OCI-M1 (cell line): Measurements from ENCODE around the gene MAP2.

Source experiments
- DNase-seq: peaks from one replicate; lab custom pipeline; 2025; lab: John Stamatoyannopoulos, UW

The MAP2 gene

DNA sequence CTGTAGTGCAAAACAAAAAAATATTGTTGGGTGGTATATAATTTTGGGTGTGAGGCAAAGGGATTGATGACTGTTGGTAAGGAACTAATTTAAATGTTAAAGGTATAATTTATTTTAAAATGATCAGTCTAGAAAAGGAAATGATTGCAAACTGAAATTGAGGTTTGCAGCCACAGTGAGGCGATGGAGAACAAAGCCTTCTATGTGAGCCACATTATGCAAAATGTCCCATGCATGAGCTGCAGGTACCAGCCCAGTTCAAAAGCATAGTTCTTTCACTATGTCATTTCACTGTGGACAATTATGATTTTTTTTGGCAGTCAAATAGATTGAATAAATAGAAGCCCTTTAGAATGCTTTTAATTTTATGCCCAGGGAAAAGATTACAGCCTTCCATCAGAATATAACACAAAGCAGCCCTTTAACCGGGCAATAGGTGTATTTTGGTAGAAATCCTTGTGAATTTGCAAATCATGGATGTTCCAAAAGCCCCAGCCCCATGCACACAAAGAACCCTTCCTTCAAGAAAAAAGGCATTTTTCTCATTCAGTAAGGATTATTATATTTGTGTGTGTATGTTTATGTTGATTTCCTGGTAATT lies 1.7 kb downstream of the MAP2 start:
- peak; percentile 55 for DNase-seq

DNA sequence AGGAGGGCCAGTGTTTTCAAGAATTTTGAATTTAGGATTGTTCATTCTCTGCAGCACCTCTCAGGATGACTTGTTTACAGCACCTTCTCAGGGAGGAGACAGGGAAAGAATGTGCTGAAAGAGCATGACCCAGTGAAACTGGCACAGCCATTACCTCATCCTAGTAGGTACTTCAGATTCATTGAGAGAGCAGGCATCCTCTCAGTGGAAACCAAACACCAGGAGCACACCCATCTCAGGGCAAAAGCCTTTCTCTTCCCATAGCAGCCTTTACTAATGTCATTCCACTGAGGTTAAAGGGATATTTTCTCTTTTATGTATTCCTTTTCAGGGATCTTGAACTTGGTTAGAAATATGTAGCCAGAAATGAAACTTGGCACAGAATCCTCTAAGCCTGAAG lies 2.6 kb downstream of the MAP2 start:
- no peak for DNase-seq

DNA sequence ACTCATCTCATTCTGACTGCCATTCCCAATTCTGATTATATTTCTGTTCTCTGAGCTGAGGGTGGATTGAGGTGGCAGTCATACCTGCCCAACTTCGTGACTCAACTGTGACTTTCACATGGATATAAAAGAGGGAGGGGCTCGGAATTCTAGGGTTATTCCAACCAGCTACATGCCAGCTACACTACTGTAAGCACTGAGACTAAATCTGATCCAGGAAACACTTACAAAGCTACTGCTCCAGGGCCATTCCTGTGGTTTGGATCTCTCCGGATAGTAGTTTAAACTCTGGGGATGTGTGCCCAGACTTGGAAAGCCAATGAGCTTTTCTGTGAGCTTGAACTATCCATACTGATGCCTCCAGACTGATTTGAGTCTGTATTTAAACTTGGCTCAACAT lies 7.9 kb downstream of the MAP2 start:
- DNase-seq = no peak

DNA sequence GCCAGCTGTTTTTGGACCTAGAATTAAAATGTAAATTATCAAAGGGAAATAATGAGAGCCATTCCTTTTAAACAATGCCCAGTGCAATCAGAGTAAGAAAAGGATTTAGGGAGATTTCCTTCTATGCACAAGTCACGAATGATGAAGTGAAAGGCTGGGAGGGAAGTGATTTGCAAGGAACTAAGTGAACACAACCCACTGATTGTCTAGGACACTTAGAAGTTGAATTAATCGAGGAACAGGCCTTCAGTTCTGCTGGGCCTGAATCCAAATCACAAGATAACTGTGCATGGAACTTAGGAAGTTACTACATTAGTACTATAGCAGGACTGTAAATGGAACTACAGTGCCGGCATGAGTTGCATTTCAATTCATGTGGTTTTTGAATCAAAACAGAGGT lies 17.7 kb downstream of the MAP2 start:
- no peak for DNase-seq

DNA sequence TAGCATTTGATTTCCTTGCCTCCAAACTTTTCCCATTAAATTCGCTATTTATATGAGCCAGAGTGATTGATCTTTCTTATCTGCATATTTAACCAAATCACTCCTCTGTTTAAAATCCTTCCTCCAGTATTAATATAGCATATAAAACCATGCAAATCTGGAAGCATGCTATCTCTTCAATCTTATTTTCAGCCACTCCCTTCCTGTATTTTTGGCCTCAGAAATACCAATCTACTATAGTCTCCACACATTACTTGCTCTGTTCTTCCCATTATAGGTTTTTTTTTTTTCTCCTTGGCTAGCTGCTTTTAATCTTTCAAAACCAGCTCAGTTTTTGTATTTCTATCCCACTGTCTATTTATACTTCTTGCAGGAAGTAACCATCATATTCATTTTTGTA lies 19.1 kb downstream of the MAP2 start:
- DNase-seq = no peak

- no peak for DNase-seq
Observed at GRCh38 chr2:209445485-209445884, 21.6 kb downstream of the MAP2 start.

GRCh38 chr2:209451209-209451834 lies 27.5 kb downstream of the MAP2 start:
- DNase-seq = peak; percentile 29

GRCh38 chr2:209456489-209456888 lies 32.6 kb downstream of the MAP2 start:
- DNase-seq = peak; percentile 27

DNA sequence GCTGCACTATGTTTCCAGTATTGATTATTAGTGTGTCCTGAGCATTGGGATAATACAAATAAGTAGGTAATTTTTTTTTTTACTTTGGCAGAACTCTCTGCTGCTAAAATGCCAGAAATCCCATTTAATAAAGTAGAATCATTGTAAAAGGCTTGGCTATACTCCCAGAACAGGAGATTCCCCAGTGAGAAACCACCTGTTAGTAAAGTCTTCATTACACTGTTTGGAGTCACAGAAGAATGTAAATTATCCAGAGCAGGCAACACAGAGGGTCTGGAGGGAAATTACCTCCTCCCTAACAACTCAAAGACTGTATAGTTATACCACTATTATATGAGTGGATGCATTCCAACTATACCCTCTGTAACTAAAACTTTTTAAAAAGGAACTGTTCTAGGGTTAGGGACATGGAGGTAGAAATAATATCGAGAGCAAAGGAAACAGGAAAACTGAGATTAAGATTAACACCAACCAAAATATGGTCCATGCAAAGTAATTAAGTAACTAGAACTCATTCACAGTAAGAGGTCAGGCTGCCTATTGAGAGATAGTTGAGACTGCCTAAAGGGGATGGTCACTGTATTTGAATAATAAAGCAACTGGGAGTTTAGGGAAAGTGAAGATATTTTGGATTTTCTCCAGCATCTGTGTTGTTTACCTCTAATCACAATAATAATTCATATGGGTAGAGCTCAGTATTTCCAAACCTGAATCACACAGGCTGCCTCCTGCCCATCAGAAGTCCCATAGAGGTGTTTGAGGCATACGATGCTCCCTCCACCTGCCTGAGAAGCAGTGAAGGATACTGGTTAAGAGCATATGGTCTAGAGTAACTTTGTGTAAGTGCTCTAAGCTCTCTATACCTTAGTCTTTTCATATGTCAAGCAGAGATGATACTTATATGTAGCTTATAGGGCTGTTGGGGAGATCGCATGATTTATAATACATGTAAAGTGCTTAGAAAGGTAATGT lies 34.4 kb downstream of the MAP2 start:
- DNase-seq = no peak

DNA sequence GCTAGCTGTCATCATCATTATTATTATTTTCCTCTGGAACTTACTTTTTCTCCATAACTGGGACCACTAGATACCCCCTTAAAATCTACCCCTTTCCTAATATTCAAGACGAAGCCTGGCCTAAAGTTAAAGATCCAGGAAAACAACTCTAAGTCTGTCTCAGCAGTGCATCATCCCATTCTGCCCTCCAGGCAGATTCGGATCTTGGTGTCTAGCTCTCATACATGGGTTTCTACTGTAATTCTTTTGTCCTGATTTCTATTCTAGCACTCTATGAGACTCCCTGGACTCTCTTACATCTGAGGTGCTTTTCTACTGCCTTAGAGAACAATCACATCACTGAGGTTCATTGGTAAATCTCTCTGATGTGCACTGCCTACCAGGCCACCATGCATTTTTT lies 35.5 kb downstream of the MAP2 start:
- no peak for DNase-seq

GRCh38 chr2:209460151-209460761 lies 36.4 kb downstream of the MAP2 start:
- DNase-seq = no peak

GRCh38 chr2:209463226-209463625 lies 39.4 kb downstream of the MAP2 start:
- DNase-seq = peak; percentile 4

DNA sequence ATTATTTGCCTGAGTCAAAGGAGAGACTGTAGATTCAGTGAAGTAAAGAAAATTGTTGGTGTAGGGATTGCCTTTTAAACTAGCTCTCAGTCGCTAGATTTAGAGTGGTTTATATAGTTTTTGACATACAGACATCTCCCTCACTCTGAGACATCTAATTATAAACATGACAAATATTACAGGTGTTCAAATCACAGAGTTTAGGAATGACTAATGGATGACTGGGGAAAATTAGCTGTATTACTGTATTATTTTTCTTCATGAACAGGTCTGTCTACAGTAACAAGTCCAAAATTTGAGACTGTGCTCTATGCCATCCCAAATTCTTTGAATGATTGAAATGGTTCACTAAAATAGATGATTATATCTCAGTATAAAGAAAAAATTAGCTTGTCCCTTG lies 40.0 kb downstream of the MAP2 start:
- DNase-seq = no peak

- DNase-seq = no peak
Observed at GRCh38 chr2:209468846-209469245, 45.0 kb downstream of the MAP2 start.

- DNase-seq = no peak
Observed at GRCh38 chr2:209469481-209469880, 45.6 kb downstream of the MAP2 start.

- DNase-seq = no peak
Observed at GRCh38 chr2:209470466-209470865, 46.6 kb downstream of the MAP2 start.

GRCh38 chr2:209471037-209471436 lies 47.2 kb downstream of the MAP2 start:
- peak; percentile 11 for DNase-seq

GRCh38 chr2:209472112-209472832 lies 48.4 kb downstream of the MAP2 start:
- peak; percentile 72 for DNase-seq

DNA sequence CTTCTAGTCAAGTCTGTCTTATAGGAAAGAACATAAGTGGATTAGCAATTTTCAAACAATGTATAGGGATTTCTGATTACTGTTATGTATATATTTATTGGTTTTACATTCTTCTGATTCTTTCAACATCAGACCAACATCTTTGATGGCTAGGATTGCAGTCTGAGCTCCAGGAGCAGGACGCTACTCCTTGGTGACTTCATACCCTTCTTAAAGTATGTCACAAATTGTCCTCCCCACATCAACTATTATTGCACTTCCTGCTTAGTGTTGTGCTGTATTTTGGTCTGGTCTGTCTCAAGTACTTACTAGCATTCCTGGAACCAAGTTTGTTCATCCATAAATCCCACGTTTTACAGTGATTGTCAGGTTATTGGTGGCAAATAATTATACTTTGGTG lies 49.0 kb downstream of the MAP2 start:
- no peak for DNase-seq

- DNase-seq = peak; percentile 33
Observed at GRCh38 chr2:209473930-209474419, 50.1 kb downstream of the MAP2 start.

- DNase-seq = no peak
Observed at GRCh38 chr2:209474960-209475359, 51.1 kb downstream of the MAP2 start.
